ENCODE data around the gene SLC16A3. TPM values are rescaled to one million over a fixed set of nuclear protein-coding genes. Genes with fewer than 3 reads are reported as not detected.
A peak's percentile ranks its signal among the peaks of the same experiment; 100 is the strongest.

The SLC16A3 gene
- total and polyA plus RNA-seq, 4 donors: 1.1 to 10.5 (median 8.8) TPM

- Histone ChIP-seq H3K4me3 (ENCODE audit: low read depth in 1 of 3, low read length in 3 of 3) (no peak overlapping the region), H3K9me3 (ENCODE audit: control insufficient read depth in 4 of 4, low read length in 3 of 4) (no peaks in the 10 kb centered on the region), H3K4me1 (ENCODE audit: control insufficient read depth in 4 of 4, insufficient read depth in 4 of 4, low read length in 3 of 4) (peaks cover 1 to 9% (median 4%) of the 10 kb centered on the region in 4 donors), H3K27me3 (ENCODE audit: control insufficient read depth in 4 of 4, insufficient read depth in 4 of 4, low read length in 3 of 4) (no peaks in the 10 kb centered on the region), H3K36me3 (ENCODE audit: control insufficient read depth in 4 of 4, insufficient read depth in 3 of 4, low read depth in 1 of 4, low read length in 3 of 4) (no peaks in the 10 kb centered on the region), H3K9ac (ENCODE audit: low read depth in 1 of 2, low read length in 2 of 2) (no peak overlapping the region), H3K27ac (ENCODE audit: low read depth in 1 of 2, low read length in 2 of 2) (no peak overlapping the region)
- TF ChIP-seq EGR1 (IDR thresholded peaks at IDR 0.05; ENCODE audit: low read depth in 2 of 2) (no peak), SP1 (IDR thresholded peaks at IDR 0.05) (no peak), RAD21 (IDR thresholded peaks at IDR 0.05) (no peak), NR2F2 (IDR thresholded peaks at IDR 0.05) (no peak), REST (IDR thresholded peaks at IDR 0.05) (no peak), CTCF (IDR thresholded peaks at IDR 0.05; ENCODE audit: low read depth, low read length, missing input control) (no peak), MAX (IDR thresholded peaks at IDR 0.05) (no peak), RXRA (IDR thresholded peaks at IDR 0.05) (no peak), ATF3 (IDR thresholded peaks at IDR 0.05) (no peak), GABPA (IDR thresholded peaks at IDR 0.05 in 1 of 2, conservative IDR thresholded peaks at IDR 0.05 in 1 of 2) (no peak), HNF4A (conservative IDR thresholded peaks at IDR 0.05) (no peak), JUND (IDR thresholded peaks at IDR 0.05) (no peak), HNF4G (IDR thresholded peaks at IDR 0.05) (no peak), FOXA2 (IDR thresholded peaks at IDR 0.05) (no peak), YY1 (IDR thresholded peaks at IDR 0.05) (no peak)
- DNase-seq (ENCODE audit: low spot score): no peak
- WGBS: 88% methylated on average over 9 of the region's 9 CpGs
Measured at GRCh38 chr17:82278308-82278707, 49.5 kb downstream of the SLC16A3 start.

- no peak for DNase-seq (ENCODE audit: low spot score)
- no peaks in the 10 kb centered on the region for H3K9me3 ChIP-seq (ENCODE audit: control insufficient read depth in 4 of 4, low read length in 3 of 4)
- no peak overlapping the region for H3K9ac ChIP-seq (ENCODE audit: low read depth in 1 of 2, low read length in 2 of 2)
- H3K27me3 ChIP-seq (ENCODE audit: control insufficient read depth in 4 of 4, insufficient read depth in 4 of 4, low read length in 3 of 4): no peaks in the 10 kb centered on the region
- no peak for TF ChIP-seq JUND (IDR thresholded peaks at IDR 0.05)
- 76% methylated on average over 16 of the region's 16 CpGs for WGBS
- peaks cover 1 to 6% (median 3%) of the 10 kb centered on the region in 4 donors for H3K4me1 ChIP-seq (ENCODE audit: control insufficient read depth in 4 of 4, insufficient read depth in 4 of 4, low read length in 3 of 4)
- no peaks in the 10 kb centered on the region for H3K36me3 ChIP-seq (ENCODE audit: control insufficient read depth in 4 of 4, insufficient read depth in 3 of 4, low read depth in 1 of 4, low read length in 3 of 4)
- H3K27ac ChIP-seq (ENCODE audit: low read depth in 1 of 2, low read length in 2 of 2): peak overlapping the region in 1 of 2 donors; percentile 54
- H3K4me3 ChIP-seq (ENCODE audit: low read depth in 1 of 3, low read length in 3 of 3): no peak overlapping the region
Measured at GRCh38 chr17:82278786-82279391, 50.0 kb downstream of the SLC16A3 start.
